K562 (cell line): Measurements from ENCODE around the gene PDE6B. TPM values are rescaled to one million over a fixed set of nuclear protein-coding genes. Genes with fewer than 3 reads are reported as not detected.
A peak's percentile ranks its signal among the peaks of the same experiment; 100 is the strongest.

Experiments used
- ADNP ChIP-seq: fragments of 200-800 bp; sonication (Bioruptor generic); IDR thresholded peaks from 2 replicates; pipeline ENCODE4 v1.6.1; 2016; ENCODE audit warnings: missing genetic modification characterization, missing compliant biosample characterization
- ARID1B ChIP-seq: fragments of 450-650 bp; IDR thresholded peaks from 2 replicates; pipeline ENCODE4 v1.6.1; 2016; ENCODE audit warnings: antibody characterized with exemption, mild to moderate bottlenecking, inconsistent platforms
- BCL6 ChIP-seq: fragments of 250-450 bp; sonication (Bioruptor Pico); IDR thresholded peaks from 2 replicates; pipeline ENCODE4 v1.4.0; 2020
- IRF9 ChIP-seq: fragments of 450-650 bp; IDR thresholded peaks from 2 replicates; pipeline ENCODE4 v1.6.1; 2016; ENCODE audit warnings: missing biosample characterization, missing genetic modification characterization
- JUNB ChIP-seq: fragments of 450-650 bp; formaldehyde crosslinking; conservative IDR thresholded peaks from 2 replicates; pipeline ENCODE4 v1.4.0; 2020; ENCODE audit warnings: mild to moderate bottlenecking
- KHSRP ChIP-seq: fragments of 450-650 bp; IDR thresholded peaks from 2 replicates; pipeline ENCODE4 v1.6.1; 2017
- NCOA4 ChIP-seq: fragments of 450-650 bp; IDR thresholded peaks from 2 replicates; pipeline ENCODE4 v1.6.1; 2018; ENCODE audit warnings: mild to moderate bottlenecking; ENCODE audit not compliant: partially characterized antibody
- NFE2L1 ChIP-seq: fragments of 450-650 bp; IDR thresholded peaks from 2 replicates; pipeline ENCODE4 v1.6.1; 2016; ENCODE audit warnings: missing genetic modification characterization, low read depth, mild to moderate bottlenecking, missing compliant biosample characterization, moderate library complexity, borderline replicate concordance
- NR3C1 ChIP-seq: sonication (generic); formaldehyde crosslinking; IDR thresholded peaks from 2 replicates; pipeline ENCODE4 v1.8.1; 2022; ENCODE audit warnings: missing genetic modification reagents
- PML ChIP-seq: IDR thresholded peaks from 2 replicates; pipeline ENCODE4 v1.6.1; 2012; ENCODE audit warnings: low read length, inconsistent platforms
- REST ChIP-seq, 2 experiments: fragments of 450-650 bp; formaldehyde crosslinking in 1 of 2; IDR thresholded peaks; 2 replicates each; pipeline versions ENCODE4 v1.4.0 to v1.6.1; 2014 to 2020; ENCODE audit warnings: mild to moderate bottlenecking in 2 of 2, borderline replicate concordance in 1 of 2, low read depth in 1 of 2
- SMARCA4 ChIP-seq: fragments of 450-650 bp; IDR thresholded peaks from 2 replicates; pipeline ENCODE4 v1.6.1; 2016
- SMARCC2 ChIP-seq: fragments of 450-650 bp; IDR thresholded peaks from 2 replicates; pipeline ENCODE4 v1.6.1; 2017; ENCODE audit warnings: antibody characterized with exemption, moderate library complexity, mild to moderate bottlenecking, low read depth
- SMC3 ChIP-seq: conservative IDR thresholded peaks from 2 replicates; pipeline ENCODE4 v1.6.1; 2011; ENCODE audit warnings: low read depth, low read length, improper control_type of control experiment; ENCODE audit not compliant: insufficient read depth
- TEAD1 ChIP-seq, 2 experiments: fragments of 450-650 bp in 1 of 2; sonication (generic) in 1 of 2; formaldehyde crosslinking; IDR thresholded peaks; 2 replicates each; pipeline versions ENCODE4 v1.4.0 to v1.8.0; 2020 to 2022; ENCODE audit warnings: mild to moderate bottlenecking in 2 of 2, missing genetic modification reagents in 1 of 2
- ZC3H8 ChIP-seq: fragments of 450-650 bp; IDR thresholded peaks from 2 replicates; pipeline ENCODE4 v1.6.1; 2017
- ZNF277 ChIP-seq: fragments of 250-450 bp; sonication (Bioruptor Pico); IDR thresholded peaks from 2 replicates; pipeline ENCODE4 v1.8.0; 2022; ENCODE audit warnings: inconsistent platforms, mild to moderate bottlenecking, moderate library complexity, borderline replicate concordance
- ZNF695 ChIP-seq: fragments of 450-650 bp; formaldehyde crosslinking; IDR thresholded peaks from 2 replicates; pipeline ENCODE4 v1.4.0; 2020; ENCODE audit warnings: mild to moderate bottlenecking, moderate library complexity
- polyA plus RNA-seq, 8 experiments: library from polyadenylated mRNA; depleted of rRNA in 4 of 8; stranded (reverse) in 5 of 8; unstranded in 3 of 8; fragments of >200 nt; fragmentation: Nextera tagmentation in 2 of 8; fragmentation: Illumina TruSeq in 1 of 8; extraction: Ambion mirVana in 2 of 8; extraction: Trizol in 1 of 8; gene quantifications; 2 replicates each; pipeline versions ENCODE4 v1.2.1 to v1.2.3, GENCODE V29; 2011 to 2014; ENCODE audit warnings: inconsistent platforms in 1 of 8, missing spikeins in 1 of 8
- total RNA-seq, 7 experiments: library from RNA; depleted of rRNA in 6 of 7; stranded (reverse); fragments of >200 nt in 6 of 7; fragmentation: Illumina TruSeq in 2 of 7; extraction: Trizol in 2 of 7; gene quantifications; 2 replicates each; pipeline versions ENCODE4 v1.2.1 to v1.2.3, GENCODE V29; 2011 to 2021; ENCODE audit warnings: low replicate concordance in 1 of 7

The PDE6B gene
- total and polyA plus RNA-seq, 9 of the 15 experiments (the other 6 are each of a cell fraction or from before 2014, with no cell fraction given), result 0.04 TPM; not detected in 8

- TF ChIP-seq IRF9 (tag) (no peak), SMC3 (peak; percentile 64), SMARCC2 (no peak), KHSRP (no peak), BCL6 (CRISPR knock-in tag) (no peak), ZC3H8 (no peak), ADNP (tag) (no peak), ARID1B (0 out of 2 replicates have a peak, but pooled peaks have one; percentile 15), PML (no peak), ZNF277 (CRISPR knock-in tag) (no peak), TEAD1 (CRISPR knock-in tag; IDR thresholded peaks at IDR 0.05) (peak in 1 of 2 experiments; percentile 54; a peak in 1 of 4 replicates), ZNF695 (CRISPR knock-in tag) (no peak), NCOA4 (no peak), SMARCA4 (peak; percentile 52; the same call in 1 of the 2 replicates), JUNB (CRISPR knock-in tag) (no peak), NFE2L1 (no peak), REST (IDR thresholded peaks at IDR 0.05; ENCODE audit: borderline replicate concordance) (peak; percentile 52; the same call in 1 of the 2 replicates), REST (CRISPR knock-in tag; IDR thresholded peaks at IDR 0.05; ENCODE audit: low read depth) (no peak), NR3C1 (CRISPR knock-in tag) (no peak)
These were observed 58.7 kb downstream of the PDE6B start (continued) for GRCh38 chr4:683982-684622.
